GM12864 (cell line): ENCODE results near the gene IFT43.
"Not testable (repeated sequence)": the region's sequence is repeated elsewhere in the genome, so short reads cannot be mapped to it uniquely, and the experiment has no call there.

ENCODE experiments used
- DNase-seq: peaks from one replicate; pipeline ENCODE4 v3.0.0-alpha.2; 2011; ENCODE audit warnings: low read depth
- H3K4me3 ChIP-seq: 2 replicates; pipeline ENCODE4 v1.5.1; 2011; ENCODE audit warnings: mild to moderate bottlenecking, low read depth, low read length, control low read depth
- TF ChIP-seq, protein P1 (sequence below): IDR thresholded peaks from 2 replicates; pipeline ENCODE4 v1.5.1; 2011; ENCODE audit warnings: low read depth, mild to moderate bottlenecking, moderate library complexity, low read length, control low read depth, inconsistent platforms; ENCODE audit errors: missing control alignments

IFT43 gene

DNA sequence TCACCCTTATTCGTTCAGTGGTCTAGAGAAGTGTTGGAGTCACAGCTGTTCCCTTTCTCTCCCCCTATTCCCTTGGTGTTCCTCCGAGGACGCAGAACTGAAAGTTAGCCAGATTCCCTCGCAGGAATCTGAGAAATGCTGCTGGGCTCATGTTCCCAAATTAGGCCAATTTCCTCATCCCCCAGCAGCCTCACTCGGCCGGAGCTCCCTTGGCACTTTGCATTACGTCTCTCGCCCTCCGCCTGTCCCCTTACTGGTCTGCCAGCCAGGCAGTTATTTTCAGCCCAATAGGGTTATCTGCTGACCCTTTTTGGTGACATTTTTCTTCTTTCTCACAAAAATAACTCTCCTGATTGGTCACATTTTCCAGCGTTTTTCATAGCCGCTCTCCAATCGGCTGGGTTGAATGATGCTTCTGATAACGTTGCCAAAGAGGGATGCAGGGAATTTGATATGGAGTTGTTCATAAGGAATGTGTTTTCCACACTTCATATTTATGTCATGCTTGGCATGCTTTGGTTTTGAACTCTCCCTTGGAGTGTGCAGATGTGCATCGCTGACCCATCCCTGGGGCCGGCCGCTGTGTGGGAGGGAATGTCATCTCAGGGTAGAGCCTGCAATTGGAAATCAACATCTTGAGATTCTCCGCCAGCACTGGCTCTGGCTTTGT, 9.9 kb downstream of the IFT43 start:
- TF ChIP-seq, protein P1, sequence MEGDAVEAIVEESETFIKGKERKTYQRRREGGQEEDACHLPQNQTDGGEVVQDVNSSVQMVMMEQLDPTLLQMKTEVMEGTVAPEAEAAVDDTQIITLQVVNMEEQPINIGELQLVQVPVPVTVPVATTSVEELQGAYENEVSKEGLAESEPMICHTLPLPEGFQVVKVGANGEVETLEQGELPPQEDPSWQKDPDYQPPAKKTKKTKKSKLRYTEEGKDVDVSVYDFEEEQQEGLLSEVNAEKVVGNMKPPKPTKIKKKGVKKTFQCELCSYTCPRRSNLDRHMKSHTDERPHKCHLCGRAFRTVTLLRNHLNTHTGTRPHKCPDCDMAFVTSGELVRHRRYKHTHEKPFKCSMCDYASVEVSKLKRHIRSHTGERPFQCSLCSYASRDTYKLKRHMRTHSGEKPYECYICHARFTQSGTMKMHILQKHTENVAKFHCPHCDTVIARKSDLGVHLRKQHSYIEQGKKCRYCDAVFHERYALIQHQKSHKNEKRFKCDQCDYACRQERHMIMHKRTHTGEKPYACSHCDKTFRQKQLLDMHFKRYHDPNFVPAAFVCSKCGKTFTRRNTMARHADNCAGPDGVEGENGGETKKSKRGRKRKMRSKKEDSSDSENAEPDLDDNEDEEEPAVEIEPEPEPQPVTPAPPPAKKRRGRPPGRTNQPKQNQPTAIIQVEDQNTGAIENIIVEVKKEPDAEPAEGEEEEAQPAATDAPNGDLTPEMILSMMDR, result no peak
- no peak for DNase-seq
- no peak overlapping the region for H3K4me3 ChIP-seq

DNA sequence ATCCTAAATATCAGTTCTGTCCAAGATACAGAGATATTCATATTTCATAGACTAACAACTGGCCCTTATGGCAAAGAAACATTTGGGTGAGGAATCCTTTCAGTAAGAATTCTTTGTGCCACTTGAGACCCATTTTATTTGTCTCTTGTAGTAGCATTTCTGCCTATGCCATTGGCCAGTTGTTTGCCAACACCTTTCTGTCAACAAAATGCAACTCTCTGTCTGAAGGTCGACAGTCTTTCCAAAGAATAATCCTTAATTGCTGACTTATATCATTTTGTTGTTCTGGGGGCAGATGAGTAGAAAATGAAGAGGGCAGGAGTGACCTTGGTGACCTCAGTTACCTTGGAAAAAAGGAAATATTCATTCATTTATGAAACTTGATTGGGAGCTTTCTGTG, 10.9 kb downstream of the IFT43 start:
- TF ChIP-seq, protein P1, result no peak
- DNase-seq, result no peak

GRCh38 chr14:75999511-76000190, 14.1 kb downstream of the IFT43 start:
- DNase-seq, result no peak
- H3K4me3 ChIP-seq, result no peak overlapping the region
- TF ChIP-seq, protein P1, result no peak

More for the DNA sequence above, 10.9 kb downstream of the IFT43 start:
- no peak overlapping the region for H3K4me3 ChIP-seq

DNA sequence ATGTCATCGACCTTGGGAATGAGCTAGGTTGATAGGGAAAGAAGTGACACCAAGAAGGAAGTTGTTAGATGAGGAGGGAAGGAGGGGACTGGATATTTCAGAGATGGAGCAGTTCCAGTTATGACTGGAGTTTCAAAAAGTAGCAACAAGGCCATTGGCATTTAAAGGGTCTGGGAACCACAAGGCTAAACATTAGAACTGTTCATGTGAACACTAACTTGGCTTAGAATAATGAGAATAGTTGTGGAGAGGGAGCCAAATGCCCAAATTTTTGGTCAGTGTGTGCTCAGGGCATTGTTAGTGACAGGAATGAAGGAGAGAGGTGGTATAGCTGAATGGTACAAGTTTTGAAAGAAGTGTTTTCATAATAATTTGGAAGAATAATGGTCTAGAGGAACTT, 16.8 kb downstream of the IFT43 start:
- TF ChIP-seq, protein P1, result no peak
- no peak overlapping the region for H3K4me3 ChIP-seq
- no peak for DNase-seq

GRCh38 chr14:76006253-76006652, 20.7 kb downstream of the IFT43 start:
- no peak for DNase-seq
- H3K4me3 ChIP-seq, result no peak overlapping the region
- TF ChIP-seq, protein P1, result no peak

DNA sequence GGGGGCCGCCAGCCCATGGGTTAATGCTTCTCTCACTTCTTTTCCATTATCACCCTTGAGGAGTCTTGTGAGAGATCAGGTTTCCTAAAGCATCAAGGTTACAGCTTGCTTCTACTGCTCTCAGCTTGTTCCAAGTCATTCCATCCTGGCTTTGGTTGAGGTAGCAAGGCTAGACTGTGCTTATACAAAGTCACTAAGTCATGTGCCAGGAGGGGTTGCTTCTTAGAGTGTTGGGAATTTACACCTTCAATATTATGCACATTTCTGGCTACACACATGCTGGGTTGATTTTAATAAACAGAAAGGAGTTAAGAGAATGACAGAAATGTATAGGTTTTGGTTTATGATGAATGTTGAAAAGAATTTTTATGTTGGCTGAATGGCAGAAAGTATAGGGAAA, 21.8 kb downstream of the IFT43 start:
- TF ChIP-seq, protein P1, result no peak
- no peak for DNase-seq
- H3K4me3 ChIP-seq, result no peak overlapping the region

- TF ChIP-seq, protein P1, result no peak
- H3K4me3 ChIP-seq, result no peak overlapping the region
- DNase-seq, result no peak
Observed at GRCh38 chr14:76007852-76008251, 22.3 kb downstream of the IFT43 start.

DNA sequence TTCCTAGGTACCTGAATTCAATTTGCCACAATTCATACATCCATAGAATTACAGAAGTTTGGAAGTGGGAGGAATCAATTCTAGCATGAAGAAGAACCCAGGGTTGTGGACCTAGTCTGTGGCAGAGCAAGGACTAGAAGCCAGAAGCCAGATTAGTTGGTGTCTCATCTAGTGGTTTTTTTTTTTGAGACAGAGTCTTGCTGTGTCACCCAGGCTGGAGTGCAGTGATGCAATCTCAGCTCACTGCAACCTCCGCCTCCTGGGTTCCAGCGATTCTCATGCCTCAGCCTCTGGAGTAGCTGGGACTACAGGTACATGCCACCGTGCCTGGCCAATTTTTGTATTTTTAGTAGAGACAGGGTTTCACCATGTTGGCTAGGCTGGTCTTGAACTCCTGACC, 24.1 kb downstream of the IFT43 start:
- DNase-seq, H3K4me3 ChIP-seq: not testable (repeated sequence)
